ENCODE data around the gene TOMT.

Gene TOMT

DNA sequence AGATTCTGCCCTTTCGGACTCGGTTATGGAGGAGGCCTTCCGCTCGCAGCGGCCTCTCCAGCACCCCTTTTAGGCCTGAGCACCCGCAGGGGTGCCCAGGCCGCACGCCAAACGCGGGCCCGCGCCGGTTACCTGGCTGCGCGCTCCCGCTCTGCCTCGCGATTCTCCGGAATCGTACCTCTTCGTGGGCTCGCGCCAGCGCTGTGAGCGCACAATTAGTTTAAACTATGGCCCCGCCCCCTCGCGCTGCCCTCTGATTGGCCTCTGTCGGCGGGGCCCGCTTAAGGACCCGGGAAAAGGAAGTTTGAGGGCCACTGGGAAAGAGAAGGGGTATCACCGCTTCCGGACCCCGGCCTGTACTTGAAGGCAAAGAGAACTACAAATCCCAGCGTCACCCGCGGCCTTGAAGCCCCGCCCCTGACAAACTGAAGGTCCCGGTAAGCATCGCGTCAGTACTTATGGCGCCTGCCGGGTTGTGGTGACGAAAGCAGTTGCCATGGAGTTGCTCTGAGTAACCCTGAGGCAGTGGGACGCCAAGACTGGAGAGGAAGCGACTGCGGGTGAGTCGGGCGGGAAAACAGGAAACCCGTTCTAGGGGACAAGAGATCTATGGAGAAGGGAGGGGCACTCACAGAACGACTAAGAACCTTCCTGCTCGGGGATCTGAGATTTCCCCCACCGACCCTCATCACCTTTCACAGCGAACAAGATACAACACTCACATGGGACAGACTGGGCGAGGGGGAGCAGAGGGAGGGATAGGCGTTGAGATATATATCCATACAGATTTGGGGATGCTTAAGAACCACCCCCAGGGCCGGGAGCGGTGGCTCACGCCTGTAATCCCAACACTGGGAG lies 25.2 kb upstream of the TOMT start, which contains the start of the genes LRRC51 and NUMA1:
TSS of gene LRRC51 (plus strand) at position 525 of the 858 bp plus-strand sequence. CDS start 8,234 bp downstream, outside the sequence.
TSS of gene NUMA1 (minus strand) at position 217 of the 858 bp plus-strand sequence. CDS start 44,599 bp downstream, outside the sequence.
- peak within 1 kb of the TSS; percentile 89 for H3K9ac ChIP-seq (ENCODE audit: insufficient read length, low read depth)
- TF ChIP-seq YY1 (IDR thresholded peaks at IDR 0.05; ENCODE audit: insufficient read depth, insufficient read length) (peak; percentile 28), SUZ12 (IDR thresholded peaks at IDR 0.05; ENCODE audit: extremely low read depth, insufficient read depth, insufficient read length) (no peak), ZNF274 (IDR thresholded peaks at IDR 0.05; ENCODE audit: low read depth, low read length) (no peak)
- no peaks in the 10 kb centered on the region for H3K9me3 ChIP-seq (ENCODE audit: insufficient read depth, low read length)
- peaks cover 5% of the 10 kb centered on the region for H3K36me3 ChIP-seq (ENCODE audit: insufficient read depth, insufficient read length, low read length)
- DNase-seq (ENCODE audit: low read depth, low spot score) = peak; percentile 100
- H3K4me1 ChIP-seq (ENCODE audit: insufficient read depth, insufficient read length) = no peaks in the 10 kb centered on the region
- H3K27me3 ChIP-seq (ENCODE audit: insufficient read depth, insufficient read length) = no peaks in the 10 kb centered on the region
- H3K4me3 ChIP-seq (ENCODE audit: insufficient read length, low read depth) = peak within 1 kb of the TSS; percentile 71

DNA sequence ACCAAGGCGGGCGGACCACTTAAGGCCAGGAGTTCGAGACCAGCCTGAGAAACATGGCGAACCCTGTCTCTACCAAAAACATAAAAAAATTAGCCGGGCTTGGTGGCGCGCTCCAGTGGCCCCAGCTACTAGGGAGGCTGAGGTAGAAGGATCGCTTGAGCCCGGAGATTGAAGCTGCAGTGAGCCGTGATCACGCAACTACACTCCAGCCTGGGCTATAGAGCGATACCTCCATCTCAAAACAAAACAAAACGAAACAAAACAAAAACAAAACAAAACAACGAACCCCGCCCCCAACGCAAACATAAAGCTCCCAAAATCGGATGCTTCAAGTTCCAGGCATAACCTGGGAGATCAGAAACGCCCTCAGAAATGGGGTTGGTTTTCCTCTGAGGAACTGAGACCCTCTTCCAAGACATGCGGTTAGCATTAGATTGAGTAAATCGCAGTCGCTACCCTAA lies 24.5 kb upstream of the TOMT start:
- no peaks in the 10 kb centered on the region for H3K4me1 ChIP-seq (ENCODE audit: insufficient read depth, insufficient read length)
- no peak overlapping the region for H3K9ac ChIP-seq (ENCODE audit: insufficient read length, low read depth)
- peaks cover 5% of the 10 kb centered on the region for H3K36me3 ChIP-seq (ENCODE audit: insufficient read depth, insufficient read length, low read length)
- TF ChIP-seq ZNF274 (IDR thresholded peaks at IDR 0.05; ENCODE audit: low read depth, low read length) (no peak), YY1 (IDR thresholded peaks at IDR 0.05; ENCODE audit: insufficient read depth, insufficient read length) (no peak), SUZ12 (IDR thresholded peaks at IDR 0.05; ENCODE audit: extremely low read depth, insufficient read depth, insufficient read length) (no peak)
- H3K9me3 ChIP-seq (ENCODE audit: insufficient read depth, low read length) = no peaks in the 10 kb centered on the region
- no peaks in the 10 kb centered on the region for H3K27me3 ChIP-seq (ENCODE audit: insufficient read depth, insufficient read length)
- H3K4me3 ChIP-seq (ENCODE audit: insufficient read length, low read depth) = peak overlapping the region; percentile 27
- no peak for DNase-seq (ENCODE audit: low read depth, low spot score)

DNA sequence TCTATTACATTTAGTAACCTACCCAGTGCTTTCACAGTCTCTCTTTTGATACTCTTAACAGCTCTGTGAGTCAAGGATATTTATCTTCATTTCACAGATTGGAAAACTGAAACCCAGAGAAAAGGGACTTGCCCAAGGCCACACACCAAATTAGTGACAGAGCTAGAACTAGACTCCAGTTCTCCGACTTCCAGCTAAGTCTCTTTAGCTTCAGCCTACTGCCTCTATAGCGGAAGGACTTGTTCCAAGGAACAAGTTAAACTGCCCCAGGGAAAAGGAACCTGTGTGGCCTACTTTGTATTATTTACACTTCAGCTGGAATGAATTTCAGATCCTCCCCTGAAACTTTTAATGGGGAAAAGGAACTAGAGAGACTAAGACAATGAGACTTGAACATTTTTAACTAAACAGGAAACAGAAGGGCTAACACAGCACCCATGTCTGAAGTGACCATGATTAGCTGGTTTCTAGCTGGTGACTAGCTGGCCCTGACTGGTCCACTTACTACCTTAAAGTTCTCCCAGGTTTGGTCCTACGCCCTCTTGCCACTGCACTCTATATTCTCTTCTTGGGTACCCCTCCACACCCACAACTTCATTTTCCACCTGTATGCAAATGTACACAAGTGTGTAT lies 23.8 kb upstream of the TOMT start:
- Histone ChIP-seq H3K27me3 (ENCODE audit: insufficient read depth, insufficient read length) (no peaks in the 10 kb centered on the region), H3K4me1 (ENCODE audit: insufficient read depth, insufficient read length) (no peaks in the 10 kb centered on the region), H3K36me3 (ENCODE audit: insufficient read depth, insufficient read length, low read length) (peaks cover 5% of the 10 kb centered on the region), H3K4me3 (ENCODE audit: insufficient read length, low read depth) (no peak overlapping the region), H3K9ac (ENCODE audit: insufficient read length, low read depth) (no peak overlapping the region), H3K9me3 (ENCODE audit: insufficient read depth, low read length) (no peaks in the 10 kb centered on the region)
- TF ChIP-seq ZNF274 (IDR thresholded peaks at IDR 0.05; ENCODE audit: low read depth, low read length) = no peak
- no peak for TF ChIP-seq YY1 (IDR thresholded peaks at IDR 0.05; ENCODE audit: insufficient read depth, insufficient read length)
- no peak for TF ChIP-seq SUZ12 (IDR thresholded peaks at IDR 0.05; ENCODE audit: extremely low read depth, insufficient read depth, insufficient read length)
- DNase-seq (ENCODE audit: low read depth, low spot score) = no peak

DNA sequence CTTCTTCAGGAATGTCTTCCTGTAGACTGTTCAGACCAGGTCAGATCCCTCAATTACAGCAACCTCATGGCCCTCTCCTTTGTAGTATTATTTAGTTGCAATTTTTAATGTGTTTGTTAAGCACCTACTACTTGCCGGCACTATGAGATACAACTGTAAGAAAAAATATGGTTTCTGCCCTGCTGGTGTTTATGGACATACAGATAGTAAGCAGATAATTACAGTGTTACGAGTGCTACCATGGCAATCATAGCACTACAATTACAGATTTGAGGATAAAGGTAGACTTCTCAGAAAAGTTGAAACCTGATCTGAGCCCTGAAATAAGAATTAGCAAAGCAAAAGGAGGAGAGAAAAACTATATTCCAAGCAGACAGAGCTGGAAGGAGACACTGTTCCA lies 22.3 kb upstream of the TOMT start:
- Histone ChIP-seq H3K9ac (ENCODE audit: insufficient read length, low read depth) (no peak overlapping the region), H3K27me3 (ENCODE audit: insufficient read depth, insufficient read length) (no peaks in the 10 kb centered on the region), H3K9me3 (ENCODE audit: insufficient read depth, low read length) (no peaks in the 10 kb centered on the region), H3K4me1 (ENCODE audit: insufficient read depth, insufficient read length) (no peaks in the 10 kb centered on the region), H3K36me3 (ENCODE audit: insufficient read depth, insufficient read length, low read length) (peaks cover 13% of the 10 kb centered on the region), H3K4me3 (ENCODE audit: insufficient read length, low read depth) (no peak overlapping the region)
- DNase-seq (ENCODE audit: low read depth, low spot score) = no peak
- no peak for TF ChIP-seq ZNF274 (IDR thresholded peaks at IDR 0.05; ENCODE audit: low read depth, low read length)
- no peak for TF ChIP-seq YY1 (IDR thresholded peaks at IDR 0.05; ENCODE audit: insufficient read depth, insufficient read length)
- no peak for TF ChIP-seq SUZ12 (IDR thresholded peaks at IDR 0.05; ENCODE audit: extremely low read depth, insufficient read depth, insufficient read length)

- no peak for DNase-seq (ENCODE audit: low read depth, low spot score)
- TF ChIP-seq YY1 (IDR thresholded peaks at IDR 0.05; ENCODE audit: insufficient read depth, insufficient read length) = no peak
- TF ChIP-seq SUZ12 (IDR thresholded peaks at IDR 0.05; ENCODE audit: extremely low read depth, insufficient read depth, insufficient read length) = no peak
- no peak for TF ChIP-seq ZNF274 (IDR thresholded peaks at IDR 0.05; ENCODE audit: low read depth, low read length)
- Histone ChIP-seq H3K27me3 (ENCODE audit: insufficient read depth, insufficient read length) (no peaks in the 10 kb centered on the region), H3K36me3 (ENCODE audit: insufficient read depth, insufficient read length, low read length) (peaks cover 16% of the 10 kb centered on the region), H3K9ac (ENCODE audit: insufficient read length, low read depth) (no peak overlapping the region), H3K9me3 (ENCODE audit: insufficient read depth, low read length) (no peaks in the 10 kb centered on the region), H3K4me1 (ENCODE audit: insufficient read depth, insufficient read length) (no peaks in the 10 kb centered on the region), H3K4me3 (ENCODE audit: insufficient read length, low read depth) (no peak overlapping the region)
These were observed 21.6 kb upstream of the TOMT start for GRCh38 chr11:72084076-72084475.

- Histone ChIP-seq H3K4me3 (ENCODE audit: insufficient read length, low read depth) (no peak overlapping the region), H3K4me1 (ENCODE audit: insufficient read depth, insufficient read length) (no peaks in the 10 kb centered on the region), H3K9ac (ENCODE audit: insufficient read length, low read depth) (no peak overlapping the region), H3K9me3 (ENCODE audit: insufficient read depth, low read length) (no peaks in the 10 kb centered on the region), H3K27me3 (ENCODE audit: insufficient read depth, insufficient read length) (no peaks in the 10 kb centered on the region), H3K36me3 (ENCODE audit: insufficient read depth, insufficient read length, low read length) (peaks cover 20% of the 10 kb centered on the region)
- no peak for DNase-seq (ENCODE audit: low read depth, low spot score)
- TF ChIP-seq SUZ12 (IDR thresholded peaks at IDR 0.05; ENCODE audit: extremely low read depth, insufficient read depth, insufficient read length) (no peak), YY1 (IDR thresholded peaks at IDR 0.05; ENCODE audit: insufficient read depth, insufficient read length) (no peak), ZNF274 (IDR thresholded peaks at IDR 0.05; ENCODE audit: low read depth, low read length) (no peak)
These were observed 20.8 kb upstream of the TOMT start for GRCh38 chr11:72084965-72085364.

All from NT2/D1 (cell line).